Kidney epithelial cell (primary cell): ENCODE data around the gene TGFBR3. TPM values are rescaled to one million over a fixed set of nuclear protein-coding genes. Genes with fewer than 3 reads are reported as not detected.

Source experiments
- DNase-seq: peaks from one replicate; pipeline ENCODE4 v3.0.0-alpha.2; 2010; ENCODE audit warnings: low read depth
- H3K27me3 ChIP-seq: 2 replicates; pipeline ENCODE4 v1.6.0; 2011; ENCODE audit warnings: low read length; ENCODE audit not compliant: control insufficient read depth, insufficient read depth
- H3K36me3 ChIP-seq: 2 replicates; pipeline ENCODE4 v1.5.1; 2011; ENCODE audit warnings: low read length; ENCODE audit not compliant: control insufficient read depth, insufficient read depth
- H3K4me3 ChIP-seq: 2 replicates; pipeline ENCODE4 v1.5.1; 2011; ENCODE audit warnings: low read depth, mild to moderate bottlenecking, control low read depth, low read length
- CTCF ChIP-seq: IDR thresholded peaks from 2 replicates; pipeline ENCODE4 v1.5.1; 2011; ENCODE audit warnings: mild to moderate bottlenecking, moderate library complexity, low read length, control low read depth, inconsistent platforms; ENCODE audit not compliant: insufficient read depth, poor library complexity, severe bottlenecking
- total RNA-seq: library from RNA; depleted of rRNA; stranded (reverse); fragments of >200 nt; gene quantifications from 2 replicates; pipeline ENCODE4 v1.2.3, GENCODE V29; 2015

TGFBR3 gene
- total RNA-seq, 1 donor from 2014 or later: 5.5 TPM

DNA sequence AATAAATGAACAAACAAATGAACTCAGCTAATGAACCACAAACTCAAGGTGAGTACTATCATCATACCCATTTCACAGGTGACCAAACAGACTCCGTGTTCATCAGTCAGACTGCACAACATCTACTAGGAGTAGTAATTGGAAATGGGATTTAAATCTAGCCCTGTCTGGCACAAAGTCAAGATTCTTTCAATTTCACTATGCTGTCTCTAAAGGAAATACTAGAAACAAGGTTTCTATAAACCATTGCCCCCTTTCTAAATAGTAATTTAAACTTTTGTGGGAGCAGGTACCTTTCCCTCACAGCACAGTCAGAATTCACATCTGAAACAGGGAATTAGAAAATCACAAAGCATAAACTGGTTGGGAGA is 160.3 kb downstream of the TGFBR3 start:
- Histone ChIP-seq H3K4me3 (no peak overlapping the region), H3K27me3 (no peaks in the 10 kb centered on the region), H3K36me3 (no peaks in the 10 kb centered on the region)
- TF ChIP-seq CTCF: no peak
- DNase-seq: no peak

DNA sequence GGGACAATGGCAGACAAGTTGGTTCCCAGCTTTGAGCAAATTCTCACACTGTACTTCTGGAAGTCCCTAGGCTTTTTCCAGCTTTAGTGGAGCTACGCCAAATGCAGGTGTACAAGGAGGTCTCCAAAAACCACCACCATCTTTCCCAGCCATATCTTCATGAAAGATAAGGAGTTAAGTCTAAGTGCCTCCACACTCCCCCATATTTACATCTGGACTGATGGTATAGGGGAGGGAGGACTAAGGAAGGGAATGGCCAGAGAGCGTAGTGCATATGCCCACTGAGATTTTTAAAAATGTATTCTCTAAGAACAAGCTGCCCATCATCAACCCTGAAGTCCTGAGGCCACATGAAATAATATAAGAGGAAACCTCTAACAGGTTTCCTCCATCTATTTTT is 161.3 kb downstream of the TGFBR3 start:
- no peaks in the 10 kb centered on the region for H3K27me3 ChIP-seq
- H3K4me3 ChIP-seq: no peak overlapping the region
- no peak for TF ChIP-seq CTCF

GRCh38 chr1:91724231-91724630 is 161.7 kb downstream of the TGFBR3 start:
- H3K36me3 ChIP-seq: no peaks in the 10 kb centered on the region
- DNase-seq: no peak
- no peaks in the 10 kb centered on the region for H3K27me3 ChIP-seq
- H3K4me3 ChIP-seq: no peak overlapping the region
- no peak for TF ChIP-seq CTCF

More for the DNA sequence above, 161.3 kb downstream of the TGFBR3 start:
- no peak for DNase-seq
- H3K36me3 ChIP-seq: no peaks in the 10 kb centered on the region

- H3K27me3 ChIP-seq: no peaks in the 10 kb centered on the region
- no peaks in the 10 kb centered on the region for H3K36me3 ChIP-seq
- no peak for TF ChIP-seq CTCF
- H3K4me3 ChIP-seq: no peak overlapping the region
- DNase-seq: no peak
Observed at GRCh38 chr1:91720044-91720443, 165.9 kb downstream of the TGFBR3 start.

GRCh38 chr1:91718877-91719276 is 167.1 kb downstream of the TGFBR3 start:
- no peak for TF ChIP-seq CTCF
- Histone ChIP-seq H3K36me3 (no peaks in the 10 kb centered on the region), H3K4me3 (no peak overlapping the region), H3K27me3 (no peaks in the 10 kb centered on the region)
- DNase-seq: no peak

GRCh38 chr1:91718368-91718767 is 167.6 kb downstream of the TGFBR3 start:
- Histone ChIP-seq H3K27me3 (no peaks in the 10 kb centered on the region), H3K36me3 (no peaks in the 10 kb centered on the region), H3K4me3 (no peak overlapping the region)
- DNase-seq: no peak
- no peak for TF ChIP-seq CTCF
